HepG2 (cell line): ENCODE measurements around the gene TMED5. TPM values are rescaled to one million over a fixed set of nuclear protein-coding genes. Genes with fewer than 3 reads are reported as not detected.

ENCODE experiments used
- ARID2 ChIP-seq: sonication (generic); formaldehyde crosslinking; IDR thresholded peaks from 2 replicates; pipeline ENCODE4 v1.8.1; 2022; ENCODE audit warnings: mild to moderate bottlenecking, missing genetic modification reagents, borderline replicate concordance
- ATAD3A ChIP-seq: sonication (generic); formaldehyde crosslinking; IDR thresholded peaks from 2 replicates; pipeline ENCODE4 v1.4.0; 2020; ENCODE audit warnings: missing genetic modification reagents
- CHD4 ChIP-seq: fragments of 200-600 bp; sonication (generic); IDR thresholded peaks from 2 replicates; pipeline ENCODE4 v1.7.0; 2017; ENCODE audit warnings: mild to moderate bottlenecking, low read length, borderline replicate concordance
- HNRNPL ChIP-seq: fragments of 200-400 bp; formaldehyde crosslinking; IDR thresholded peaks from 2 replicates; pipeline ENCODE4 v1.6.1; 2017; ENCODE audit warnings: mild to moderate bottlenecking, low read depth, low read length
- IRF9 ChIP-seq: sonication (generic); formaldehyde crosslinking; IDR thresholded peaks from 2 replicates; pipeline ENCODE4 v1.8.0; 2022; ENCODE audit warnings: missing genetic modification reagents, mild to moderate bottlenecking, borderline replicate concordance
- KDM2A ChIP-seq: sonication (generic); formaldehyde crosslinking; IDR thresholded peaks from 2 replicates; pipeline ENCODE4 v1.4.0; 2020; ENCODE audit warnings: low read depth, missing genetic modification reagents, borderline replicate concordance
- MAF1 ChIP-seq: sonication (generic); formaldehyde crosslinking; IDR thresholded peaks from 2 replicates; pipeline ENCODE4 v1.5.0; 2020; ENCODE audit warnings: missing genetic modification reagents, borderline replicate concordance
- MAX ChIP-seq: IDR thresholded peaks from 2 replicates; pipeline ENCODE4 v1.6.1; 2012; ENCODE audit warnings: inconsistent platforms
- NFYB ChIP-seq: sonication (generic); formaldehyde crosslinking; IDR thresholded peaks from 2 replicates; pipeline ENCODE4 v1.4.0; 2020; ENCODE audit warnings: missing genetic modification reagents
- NKX3-1 ChIP-seq: sonication (generic); formaldehyde crosslinking; IDR thresholded peaks from 2 replicates; pipeline ENCODE4 v1.5.0; 2020; ENCODE audit warnings: missing genetic modification reagents
- NR2C2 ChIP-seq: sonication (generic); formaldehyde crosslinking; IDR thresholded peaks from 2 replicates; pipeline ENCODE4 v1.4.0; 2020; ENCODE audit warnings: missing genetic modification reagents, mild to moderate bottlenecking, moderate library complexity, borderline replicate concordance
- PCBP2 ChIP-seq: fragments of 200-400 bp; formaldehyde crosslinking; optimal IDR thresholded peaks from 2 replicates; pipeline ENCODE3; 2018; ENCODE audit warnings: low read length, low read depth; ENCODE audit not compliant: poor library complexity, severe bottlenecking
- POGK ChIP-seq: sonication (generic); formaldehyde crosslinking; conservative IDR thresholded peaks from 2 replicates; pipeline ENCODE4 v1.8.0; 2022; ENCODE audit warnings: mild to moderate bottlenecking, moderate library complexity, missing genetic modification reagents
- SAFB2 ChIP-seq: sonication (generic); formaldehyde crosslinking; IDR thresholded peaks from 2 replicates; pipeline ENCODE4 v1.5.1; 2020; ENCODE audit warnings: missing genetic modification reagents, low read depth, mild to moderate bottlenecking, borderline replicate concordance
- SSRP1 ChIP-seq: IDR thresholded peaks from 2 replicates; pipeline ENCODE4 v1.6.1; 2016; ENCODE audit warnings: control low read depth
- XBP1 ChIP-seq: sonication (generic); formaldehyde crosslinking; IDR thresholded peaks from 2 replicates; pipeline ENCODE4 v1.5.0; 2020; ENCODE audit warnings: missing genetic modification reagents
- YY1 ChIP-seq: IDR thresholded peaks from 2 replicates; pipeline ENCODE4 v1.6.1; 2011; ENCODE audit warnings: low read length, low read depth, moderate library complexity, mild to moderate bottlenecking; ENCODE audit not compliant: insufficient read depth, insufficient replicate concordance
- ZFP1 ChIP-seq: IDR thresholded peaks from 2 replicates; pipeline ENCODE4 v1.6.1; 2016
- ZKSCAN1 ChIP-seq: fragments of 150-350 bp; IDR thresholded peaks from 2 replicates; pipeline ENCODE4 v1.6.1; 2014; ENCODE audit warnings: low read length
- ZNF550 ChIP-seq: sonication (generic); formaldehyde crosslinking; IDR thresholded peaks from 2 replicates; pipeline ENCODE4 v1.4.0; 2020; ENCODE audit warnings: mild to moderate bottlenecking, missing genetic modification reagents, borderline replicate concordance
- ZNF776 ChIP-seq: sonication (generic); formaldehyde crosslinking; IDR thresholded peaks from 2 replicates; pipeline ENCODE4 v1.4.0; 2020; ENCODE audit warnings: mild to moderate bottlenecking, missing genetic modification reagents
- ZSCAN31 ChIP-seq: sonication (generic); formaldehyde crosslinking; IDR thresholded peaks from 2 replicates; pipeline ENCODE4 v1.5.0; 2020; ENCODE audit warnings: low read depth, mild to moderate bottlenecking, missing genetic modification reagents
- ZXDC ChIP-seq: sonication (generic); formaldehyde crosslinking; IDR thresholded peaks from 2 replicates; pipeline ENCODE4 v1.5.0; 2020; ENCODE audit warnings: mild to moderate bottlenecking, missing genetic modification reagents
- polyA plus RNA-seq, 8 experiments: library from polyadenylated mRNA; depleted of rRNA in 3 of 8; stranded (reverse) in 7 of 8; unstranded in 1 of 8; fragments of >200 nt; fragmentation: Illumina TruSeq in 4 of 8; extraction: Trizol in 4 of 8; gene quantifications; 2 replicates each; pipeline versions ENCODE4 v1.2.1 to v1.2.3, GENCODE V29; 2011 to 2016; ENCODE audit warnings: low read depth in 4 of 8, missing spikeins in 1 of 8, mixed read lengths in 1 of 8; ENCODE audit not compliant: insufficient read depth in 1 of 8
- total RNA-seq, 5 experiments: library from RNA; depleted of rRNA; stranded (reverse); fragments of >200 nt; fragmentation: Illumina TruSeq; extraction: Trizol; gene quantifications; 2 replicates each; pipeline ENCODE4 v1.2.3, GENCODE V29; 2016; ENCODE audit warnings: low read depth in 1 of 5

Gene TMED5
- total and polyA plus RNA-seq, 2 of the 13 experiments (the other 11 are each of a cell fraction or from before 2014, with no cell fraction given) = 58.1 to 99.0 TPM

- peak; percentile 58; the same call in 1 of the 2 replicates for TF ChIP-seq ARID2
- TF ChIP-seq XBP1 (CRISPR knock-in tag) = peak; percentile 77; the same call in 1 of the 2 replicates
- TF ChIP-seq SSRP1 = no peak
- TF ChIP-seq ATAD3A (CRISPR knock-in tag) = no peak
- peak; percentile 50; the same call in 1 of the 2 replicates for TF ChIP-seq NKX3-1 (CRISPR knock-in tag)
- TF ChIP-seq NFYB = peak; percentile 80
- peak; percentile 74; the same call in 1 of the 2 replicates for TF ChIP-seq NR2C2 (CRISPR knock-in tag)
- TF ChIP-seq SAFB2 (CRISPR knock-in tag) = no peak
- no peak for TF ChIP-seq CHD4
- TF ChIP-seq ZNF776 = peak; percentile 76
- 0 out of 2 replicates have a peak, but pooled peaks have one; percentile 35 for TF ChIP-seq ZFP1 (CRISPR knock-in tag)
- TF ChIP-seq HNRNPL = no peak
- TF ChIP-seq POGK (CRISPR knock-in tag) = peak; percentile 23; the same call in 1 of the 2 replicates
- TF ChIP-seq PCBP2 = no peak
- TF ChIP-seq ZSCAN31 (CRISPR knock-in tag) = peak; percentile 78
- TF ChIP-seq MAF1 (CRISPR knock-in tag) = peak; percentile 92; the same call in 1 of the 2 replicates
- TF ChIP-seq ZKSCAN1 = no peak
- TF ChIP-seq ZNF550 (CRISPR knock-in tag) = 0 out of 2 replicates have a peak, but pooled peaks have one; percentile 48
- TF ChIP-seq KDM2A (CRISPR knock-in tag) = peak; percentile 88; the same call in 1 of the 2 replicates
- TF ChIP-seq ZXDC = no peak; the same call in 1 of the 2 replicates
- TF ChIP-seq YY1 = peak; percentile 82
- TF ChIP-seq IRF9 (CRISPR knock-in tag) = no peak
- TF ChIP-seq MAX = peak; percentile 75
Measured at GRCh38 chr1:93179886-93180722, at the start of gene TMED5 (continued).
